Measurements from ENCODE around the gene KRTAP9-8. TPM values are rescaled to one million over a fixed set of nuclear protein-coding genes. Genes with fewer than 3 reads are reported as not detected.
"Not testable (repeated sequence)": the region's sequence is repeated elsewhere in the genome, so short reads cannot be mapped to it uniquely, and the experiment has no call there.

Gene KRTAP9-8
- total RNA-seq, 2 donors from 2014 or later, result not detected

- Histone ChIP-seq H3K9me3 (no peaks in the 10 kb centered on the region), H3K4me3 (no peak overlapping the region), H3K27ac (no peak overlapping the region), H3K4me1 (no peaks in the 10 kb centered on the region), H3K27me3 (no peaks in the 10 kb centered on the region), H3K36me3 (no peaks in the 10 kb centered on the region), H3K9ac (ENCODE audit: low read depth in 2 of 2, low read length in 2 of 2) (no peak overlapping the region)
- TF ChIP-seq CTCF (IDR thresholded peaks at IDR 0.05), result no peak
- intact Hi-C loops (cut with DNase I), result no loop called here
- DNase-seq, result no peak
Measured at GRCh38 chr17:41231731-41232130, 6.1 kb upstream of the KRTAP9-8 start.

GRCh38 chr17:41232399-41233105, 5.2 kb upstream of the KRTAP9-8 start, which contains the start of gene KRTAP9-3:
Gene KRTAP9-3, plus strand, starts transcription at chr17:41232449. Its CDS starts 53 bp downstream, at chr17:41232502.
- H3K36me3 ChIP-seq; H3K4me3 ChIP-seq; intact Hi-C loops (cut with DNase I); H3K27ac ChIP-seq; H3K4me1 ChIP-seq; H3K27me3 ChIP-seq; H3K9ac ChIP-seq (ENCODE audit: low read depth in 2 of 2, low read length in 2 of 2); H3K9me3 ChIP-seq; DNase-seq: not testable (repeated sequence)

- H3K36me3 ChIP-seq; H3K27me3 ChIP-seq; H3K9ac ChIP-seq (ENCODE audit: low read depth in 2 of 2, low read length in 2 of 2); intact Hi-C loops (cut with DNase I); H3K4me3 ChIP-seq; H3K27ac ChIP-seq; H3K4me1 ChIP-seq; H3K9me3 ChIP-seq; DNase-seq: not testable (repeated sequence)
Measured at GRCh38 chr17:41237116-41237515, 683 bp upstream of the KRTAP9-8 start.

GRCh38 chr17:41246995-41247787, 9.4 kb downstream of the KRTAP9-8 start:
- DNase-seq; H3K27ac ChIP-seq; intact Hi-C loops (cut with DNase I); H3K9ac ChIP-seq (ENCODE audit: low read depth in 2 of 2, low read length in 2 of 2); H3K27me3 ChIP-seq; H3K36me3 ChIP-seq; H3K9me3 ChIP-seq; H3K4me3 ChIP-seq; H3K4me1 ChIP-seq: not testable (repeated sequence)

GRCh38 chr17:41249637-41250240, 11.9 kb downstream of the KRTAP9-8 start, which contains the start of gene KRTAP9-4:
Gene KRTAP9-4, plus strand, starts transcription at chr17:41249687. Its CDS starts 34 bp downstream, at chr17:41249721.
- DNase-seq; intact Hi-C loops (cut with DNase I); H3K4me3 ChIP-seq: not testable (repeated sequence)

GRCh38 chr17:41251261-41251660, 13.5 kb downstream of the KRTAP9-8 start:
- no peak for TF ChIP-seq CTCF (IDR thresholded peaks at IDR 0.05)
- intact Hi-C loops (cut with DNase I), result no loop called here

More at GRCh38 chr17:41249637-41250240, 11.9 kb downstream of the KRTAP9-8 start, which contains the start of gene KRTAP9-4:
- not testable (repeated sequence) for H3K27ac ChIP-seq; H3K9ac ChIP-seq (ENCODE audit: low read depth in 2 of 2, low read length in 2 of 2); H3K36me3 ChIP-seq; H3K27me3 ChIP-seq; H3K4me1 ChIP-seq; H3K9me3 ChIP-seq

GRCh38 chr17:41254861-41255260, 17.1 kb downstream of the KRTAP9-8 start:
- no peaks in the 10 kb centered on the region for H3K36me3 ChIP-seq
- intact Hi-C loops (cut with DNase I), result no loop called here
- TF ChIP-seq CTCF (IDR thresholded peaks at IDR 0.05), result no peak
- H3K9me3 ChIP-seq, result no peaks in the 10 kb centered on the region
- no peaks in the 10 kb centered on the region for H3K4me1 ChIP-seq
- no peak overlapping the region for H3K27ac ChIP-seq
- no peaks in the 10 kb centered on the region for H3K27me3 ChIP-seq
- no peak overlapping the region for H3K4me3 ChIP-seq
- H3K9ac ChIP-seq (ENCODE audit: low read depth in 2 of 2, low read length in 2 of 2), result no peak overlapping the region
- no peak for DNase-seq

More at GRCh38 chr17:41251261-41251660, 13.5 kb downstream of the KRTAP9-8 start:
- Histone ChIP-seq H3K27me3 (no peaks in the 10 kb centered on the region), H3K27ac (no peak overlapping the region), H3K4me3 (no peak overlapping the region), H3K36me3 (no peaks in the 10 kb centered on the region), H3K9ac (ENCODE audit: low read depth in 2 of 2, low read length in 2 of 2) (no peak overlapping the region), H3K9me3 (no peaks in the 10 kb centered on the region), H3K4me1 (no peaks in the 10 kb centered on the region)
- DNase-seq, result no peak

- H3K4me1 ChIP-seq; H3K4me3 ChIP-seq; intact Hi-C loops (cut with DNase I); H3K9ac ChIP-seq (ENCODE audit: low read depth in 2 of 2, low read length in 2 of 2); H3K36me3 ChIP-seq; H3K9me3 ChIP-seq; DNase-seq; H3K27ac ChIP-seq; H3K27me3 ChIP-seq: not testable (repeated sequence)
Measured at GRCh38 chr17:41255381-41256290, 17.8 kb downstream of the KRTAP9-8 start, which contains the start of gene KRTAP9-9. Gene KRTAP9-9, plus strand, starts transcription at chr17:41255384.
